H9 (cell line): ENCODE data around the gene ZFY. TPM values are rescaled to one million over a fixed set of nuclear protein-coding genes. Genes with fewer than 3 reads are reported as not detected.

Experiments
- DNase-seq: peaks from one replicate; pipeline ENCODE4 v3.0.0-alpha.2; 2017
- H2AFZ ChIP-seq: one replicate; pipeline ENCODE4 v1.6.1; 2013; ENCODE audit warnings: mild to moderate bottlenecking, low read length, control low read depth, moderate library complexity
- H2AK5ac ChIP-seq: 2 replicates; pipeline ENCODE4 v1.6.1; 2013; ENCODE audit warnings: low read length, control low read depth, mixed read lengths; ENCODE audit not compliant: insufficient read length
- H2BK120ac ChIP-seq: one replicate; pipeline ENCODE4 v1.6.1; 2013; ENCODE audit warnings: low read depth, mild to moderate bottlenecking, low read length, control low read depth, inconsistent platforms; ENCODE audit not compliant: poor library complexity, severe bottlenecking
- H2BK12ac ChIP-seq: 2 replicates; pipeline ENCODE4 v1.6.1; 2013; ENCODE audit warnings: low read length, control low read depth, mixed read lengths, low read depth; ENCODE audit not compliant: insufficient read length
- H2BK15ac ChIP-seq: 2 replicates; pipeline ENCODE4 v1.6.1; 2013; ENCODE audit warnings: low read depth, low read length, control low read depth
- H2BK20ac ChIP-seq: one replicate; pipeline ENCODE4 v1.6.1; 2013; ENCODE audit warnings: low read depth, mild to moderate bottlenecking, low read length, control low read depth, inconsistent platforms; ENCODE audit not compliant: poor library complexity, severe bottlenecking
- H2BK5ac ChIP-seq: 2 replicates; pipeline ENCODE4 v1.6.1; 2013; ENCODE audit warnings: low read length, control low read depth, mixed read lengths; ENCODE audit not compliant: insufficient read length
- H3K14ac ChIP-seq: 2 replicates; pipeline ENCODE4 v1.6.1; 2013; ENCODE audit warnings: low read length, control low read depth; ENCODE audit not compliant: insufficient read depth
- H3K18ac ChIP-seq: 2 replicates; pipeline ENCODE4 v1.6.1; 2013; ENCODE audit warnings: low read depth, mild to moderate bottlenecking, mixed read lengths, low read length, control low read depth; ENCODE audit not compliant: insufficient read length
- H3K23ac ChIP-seq: 2 replicates; pipeline ENCODE4 v1.6.1; 2013; ENCODE audit warnings: low read length, control low read depth, mixed read lengths, low read depth; ENCODE audit not compliant: insufficient read length
- H3K23me2 ChIP-seq: 2 replicates; pipeline ENCODE4 v1.6.1; 2013; ENCODE audit warnings: low read depth, mild to moderate bottlenecking, mixed read lengths, low read length, control low read depth; ENCODE audit not compliant: insufficient read length, poor library complexity, severe bottlenecking
- H3K27ac ChIP-seq: 2 replicates; pipeline ENCODE4 v1.5.1; 2013; ENCODE audit warnings: low read length, control low read depth, mixed read lengths, low read depth; ENCODE audit not compliant: insufficient read length
- H3K27me3 ChIP-seq: 2 replicates; pipeline ENCODE4 v1.6.1; 2013; ENCODE audit warnings: low read length, control low read depth, inconsistent platforms; ENCODE audit not compliant: insufficient read depth
- H3K4ac ChIP-seq: 2 replicates; pipeline ENCODE4 v1.6.1; 2013; ENCODE audit warnings: low read depth, mild to moderate bottlenecking, control low read depth, inconsistent platforms, low read length, moderate library complexity
- H3K4me1 ChIP-seq: 2 replicates; pipeline ENCODE4 v1.6.1; 2013; ENCODE audit warnings: low read length, control low read depth, inconsistent platforms; ENCODE audit not compliant: insufficient read depth
- H3K4me2 ChIP-seq: 2 replicates; pipeline ENCODE4 v1.6.1; 2013; ENCODE audit warnings: low read length, control low read depth, mixed read lengths; ENCODE audit not compliant: insufficient read length, insufficient read depth
- H3K56ac ChIP-seq: 2 replicates; pipeline ENCODE4 v1.6.1; 2013; ENCODE audit warnings: low read depth, mild to moderate bottlenecking, mixed read lengths, low read length, control low read depth; ENCODE audit not compliant: insufficient read length
- H3K79me1 ChIP-seq: 2 replicates; pipeline ENCODE4 v1.6.1; 2013; ENCODE audit warnings: low read depth, mild to moderate bottlenecking, moderate library complexity, low read length, control low read depth, inconsistent platforms; ENCODE audit not compliant: insufficient read depth, poor library complexity, severe bottlenecking
- H3K79me2 ChIP-seq: 2 replicates; pipeline ENCODE4 v1.6.1; 2013; ENCODE audit warnings: low read length, control low read depth, inconsistent platforms; ENCODE audit not compliant: insufficient read depth
- H3K9ac ChIP-seq: 2 replicates; pipeline ENCODE4 v1.6.1; 2013; ENCODE audit warnings: low read length, control low read depth, mixed read lengths; ENCODE audit not compliant: insufficient read length; ENCODE audit errors: extremely low read depth
- H3K9me3 ChIP-seq: one replicate; pipeline ENCODE4 v1.6.1; 2013; ENCODE audit warnings: low read depth, low read length, inconsistent platforms; ENCODE audit not compliant: control insufficient read depth
- H3T11ph ChIP-seq: one replicate; pipeline ENCODE4 v1.6.1; 2013; ENCODE audit warnings: mild to moderate bottlenecking, low read length, control low read depth, inconsistent platforms
- H4K20me1 ChIP-seq: one replicate; pipeline ENCODE4 v1.6.1; 2013; ENCODE audit not compliant: control insufficient read depth, insufficient read length, insufficient read depth
- H4K5ac ChIP-seq: 2 replicates; pipeline ENCODE4 v1.6.1; 2013; ENCODE audit warnings: low read depth, mild to moderate bottlenecking, mixed read lengths, low read length, control low read depth; ENCODE audit not compliant: insufficient read length
- H4K8ac ChIP-seq: replicated peaks from 2 replicates; pipeline ENCODE4 v1.6.1; 2013; ENCODE audit warnings: low read length, control low read depth, mixed read lengths, low read depth; ENCODE audit not compliant: insufficient read length
- H4K91ac ChIP-seq: 2 replicates; pipeline ENCODE4 v1.6.1; 2013; ENCODE audit warnings: low read depth, mild to moderate bottlenecking, moderate library complexity, mixed read lengths, low read length, control low read depth; ENCODE audit not compliant: insufficient read length
- H3K27ac Mint-ChIP-seq, 3 experiments: 2 replicates in 2 of 3; 3 replicates in 1 of 3; pipeline ENCODE4 v1.8.0; 2020 to 2021; ENCODE audit warnings: mixed read lengths in 3 of 3, mild to moderate bottlenecking in 1 of 3, moderate library complexity in 1 of 3
- H3K27me3 Mint-ChIP-seq: 2 replicates; pipeline ENCODE4 v1.8.0; 2021; ENCODE audit warnings: low read depth, mild to moderate bottlenecking, moderate library complexity, mixed read lengths
- H3K36me3 Mint-ChIP-seq, 3 experiments: 2 replicates in 2 of 3; 3 replicates in 1 of 3; pipeline ENCODE4 v1.8.0; 2020 to 2021; ENCODE audit warnings: low read depth in 3 of 3, mixed read lengths in 3 of 3; ENCODE audit not compliant: insufficient read depth in 1 of 3
- H3K4me1 Mint-ChIP-seq, 2 experiments: 2 replicates each; pipeline ENCODE4 v1.8.0; 2020; ENCODE audit warnings: mixed read lengths in 2 of 2
- H3K4me3 Mint-ChIP-seq, 2 experiments: 2 replicates in 1 of 2; 3 replicates in 1 of 2; pipeline ENCODE4 v1.8.0; 2020 to 2021; ENCODE audit warnings: mild to moderate bottlenecking in 2 of 2, mixed read lengths in 2 of 2, moderate library complexity in 1 of 2
- H3K9me3 Mint-ChIP-seq, 2 experiments: 2 replicates in 1 of 2; 3 replicates in 1 of 2; pipeline ENCODE4 v1.8.0; 2020; ENCODE audit warnings: mild to moderate bottlenecking in 2 of 2, mixed read lengths in 2 of 2, moderate library complexity in 1 of 2
- CTCF ChIP-seq: fragments of 200-600 bp; sonication (generic); conservative IDR thresholded peaks from 3 replicates; pipeline ENCODE4 v1.8.0; 2021; ENCODE audit warnings: antibody characterized with exemption, mild to moderate bottlenecking
- WGBS: extraction: QIAGEN DNeasy Blood & Tissue Kit; methylation state at CpG from one replicate; pipeline ENCODE4 v1.1.7; 2013; ENCODE audit warnings: missing lambda C conversion rate, low lambda C conversion rate, mixed read lengths; ENCODE audit not compliant: insufficient read length; ENCODE audit errors: extremely low coverage; 5-methylcytosine and 5-hydroxymethylcytosine counted together
- total RNA-seq: library from RNA; stranded (reverse); gene quantifications from 2 replicates; pipeline ENCODE4 v1.2.1, GENCODE V29; 2021

ZFY gene
- total RNA-seq, 1 experiment from 2014 or later: not detected

GRCh38 chrY:2955561-2955960 is 20.4 kb downstream of the ZFY start:
- Mint-ChIP-seq H3K36me3 (no peaks in the 10 kb centered on the region), H3K9me3 (no peaks in the 10 kb centered on the region), H3K4me3 (no peak overlapping the region), H3K27me3 (no peaks in the 10 kb centered on the region), H3K4me1 (no peaks in the 10 kb centered on the region), H3K27ac (no peak overlapping the region)
- Histone ChIP-seq H2BK20ac (no peak overlapping the region), H4K20me1 (no peaks in the 10 kb centered on the region), H3K4ac (no peak overlapping the region), H3K27me3 (no peaks in the 10 kb centered on the region), H2BK120ac (no peak overlapping the region), H4K8ac (no peak overlapping the region), H2AFZ (no peak overlapping the region), H3K14ac (no peak overlapping the region), H2AK5ac (no peak overlapping the region), H3K79me1 (no peaks in the 10 kb centered on the region), H3K79me2 (no peaks in the 10 kb centered on the region), H3K27ac (no peak overlapping the region), H3K18ac (no peak overlapping the region), H2BK5ac (no peak overlapping the region), H3K4me2 (no peak overlapping the region), H2BK12ac (no peak overlapping the region), H3K23me2 (no peaks in the 10 kb centered on the region), H3K9ac (no peak overlapping the region), H3K23ac (no peak overlapping the region), H3K4me1 (no peaks in the 10 kb centered on the region), H4K5ac (no peak overlapping the region), H4K91ac (no peak overlapping the region), H3T11ph (no peak overlapping the region), H3K56ac (no peak overlapping the region), H2BK15ac (no peak overlapping the region), H3K9me3 (no peaks in the 10 kb centered on the region)
- no CpG with 5 or more reads among the region's 3 CpGs for WGBS
- no peak for DNase-seq
- TF ChIP-seq CTCF: no peak
